Right lobe of liver (tissue), 4 donors: Measurements from ENCODE around the gene TRIP10.

ENCODE experiments used
- POLR2A ChIP-seq: fragments of 450-650 bp; IDR thresholded peaks from one replicate; pipeline ENCODE4 v1.6.1; 2017; ENCODE audit warnings: antibody characterized with exemption, mild to moderate bottlenecking
- TF ChIP-seq, protein P1 (sequence below), 4 donors: fragments of 200-600 bp in 3 of 4; fragments of 450-650 bp in 1 of 4; IDR thresholded peaks; one replicate each; pipeline versions ENCODE4 v1.5.1 to v1.8.0; 2016 to 2022; ENCODE audit warnings: antibody characterized with exemption in 4 of 4, mild to moderate bottlenecking in 2 of 4
- donor health status: DM: no; HTN: no; CAD: no.
- donor health status: DM: no; HTN: no; CAD: no.
- donor health status: DM: no; HTN: yes; CAD: no.

DNA sequence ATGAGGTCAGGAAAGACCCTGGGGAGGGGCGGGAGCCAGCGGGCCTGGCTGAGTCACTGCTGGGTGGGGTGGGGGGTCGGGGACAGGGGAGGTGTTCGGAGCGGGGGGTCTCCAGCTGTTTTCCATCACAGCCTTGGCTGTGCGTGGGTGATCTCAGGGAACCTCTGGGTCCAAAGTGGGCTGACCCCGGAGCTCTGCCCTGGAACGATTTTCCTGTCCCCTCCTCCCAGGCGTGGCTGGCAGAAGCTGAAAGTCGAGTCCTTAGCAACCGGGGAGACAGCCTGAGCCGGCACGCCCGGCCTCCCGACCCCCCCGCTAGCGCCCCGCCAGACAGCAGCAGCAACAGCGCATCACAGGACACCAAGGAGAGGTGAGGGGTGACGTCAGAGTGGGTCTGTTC, 10.6 kb downstream of the TRIP10 start:
- TF ChIP-seq, protein P1, sequence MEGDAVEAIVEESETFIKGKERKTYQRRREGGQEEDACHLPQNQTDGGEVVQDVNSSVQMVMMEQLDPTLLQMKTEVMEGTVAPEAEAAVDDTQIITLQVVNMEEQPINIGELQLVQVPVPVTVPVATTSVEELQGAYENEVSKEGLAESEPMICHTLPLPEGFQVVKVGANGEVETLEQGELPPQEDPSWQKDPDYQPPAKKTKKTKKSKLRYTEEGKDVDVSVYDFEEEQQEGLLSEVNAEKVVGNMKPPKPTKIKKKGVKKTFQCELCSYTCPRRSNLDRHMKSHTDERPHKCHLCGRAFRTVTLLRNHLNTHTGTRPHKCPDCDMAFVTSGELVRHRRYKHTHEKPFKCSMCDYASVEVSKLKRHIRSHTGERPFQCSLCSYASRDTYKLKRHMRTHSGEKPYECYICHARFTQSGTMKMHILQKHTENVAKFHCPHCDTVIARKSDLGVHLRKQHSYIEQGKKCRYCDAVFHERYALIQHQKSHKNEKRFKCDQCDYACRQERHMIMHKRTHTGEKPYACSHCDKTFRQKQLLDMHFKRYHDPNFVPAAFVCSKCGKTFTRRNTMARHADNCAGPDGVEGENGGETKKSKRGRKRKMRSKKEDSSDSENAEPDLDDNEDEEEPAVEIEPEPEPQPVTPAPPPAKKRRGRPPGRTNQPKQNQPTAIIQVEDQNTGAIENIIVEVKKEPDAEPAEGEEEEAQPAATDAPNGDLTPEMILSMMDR (IDR thresholded peaks at IDR 0.05) = no peak
- no peak for TF ChIP-seq POLR2A
